ENCODE measurements around the gene STK31.

DNA sequence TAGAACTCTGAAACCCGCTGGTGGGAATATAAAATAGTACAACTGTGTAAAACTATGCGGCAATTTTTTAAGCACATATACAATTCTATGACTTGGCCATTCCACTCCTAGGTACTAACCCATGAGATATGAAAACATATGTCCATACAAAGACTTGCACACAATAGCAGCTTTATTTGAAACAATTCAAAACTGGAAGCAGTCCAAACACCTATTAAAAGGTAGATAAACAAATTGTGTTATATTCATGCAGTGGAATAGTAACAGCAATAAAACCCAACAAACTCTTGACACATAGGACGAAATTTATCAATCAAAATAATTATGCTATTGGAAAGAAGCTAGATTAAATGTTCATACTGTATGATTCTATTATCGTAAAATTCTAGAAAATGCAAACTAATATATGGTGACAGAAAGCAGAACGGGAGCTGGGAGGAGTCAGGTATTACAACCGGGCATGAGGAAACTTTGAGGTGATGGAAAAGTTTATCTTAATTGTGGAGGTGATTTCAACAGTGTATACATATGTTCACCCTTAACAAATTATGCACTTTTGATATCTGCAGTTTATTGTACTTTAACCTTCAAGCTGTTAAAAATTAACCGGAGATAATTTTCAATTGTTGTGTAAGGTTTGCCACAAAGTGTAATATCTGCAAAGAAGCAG, 803 bp upstream of the STK31 start:
- TF ChIP-seq, protein P1, sequence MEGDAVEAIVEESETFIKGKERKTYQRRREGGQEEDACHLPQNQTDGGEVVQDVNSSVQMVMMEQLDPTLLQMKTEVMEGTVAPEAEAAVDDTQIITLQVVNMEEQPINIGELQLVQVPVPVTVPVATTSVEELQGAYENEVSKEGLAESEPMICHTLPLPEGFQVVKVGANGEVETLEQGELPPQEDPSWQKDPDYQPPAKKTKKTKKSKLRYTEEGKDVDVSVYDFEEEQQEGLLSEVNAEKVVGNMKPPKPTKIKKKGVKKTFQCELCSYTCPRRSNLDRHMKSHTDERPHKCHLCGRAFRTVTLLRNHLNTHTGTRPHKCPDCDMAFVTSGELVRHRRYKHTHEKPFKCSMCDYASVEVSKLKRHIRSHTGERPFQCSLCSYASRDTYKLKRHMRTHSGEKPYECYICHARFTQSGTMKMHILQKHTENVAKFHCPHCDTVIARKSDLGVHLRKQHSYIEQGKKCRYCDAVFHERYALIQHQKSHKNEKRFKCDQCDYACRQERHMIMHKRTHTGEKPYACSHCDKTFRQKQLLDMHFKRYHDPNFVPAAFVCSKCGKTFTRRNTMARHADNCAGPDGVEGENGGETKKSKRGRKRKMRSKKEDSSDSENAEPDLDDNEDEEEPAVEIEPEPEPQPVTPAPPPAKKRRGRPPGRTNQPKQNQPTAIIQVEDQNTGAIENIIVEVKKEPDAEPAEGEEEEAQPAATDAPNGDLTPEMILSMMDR (optimal IDR thresholded peaks at IDR 0.05 in 1 of 3, IDR thresholded peaks at IDR 0.05 in 1 of 3, conservative IDR thresholded peaks at IDR 0.05 in 1 of 3; ENCODE audit: extremely low read depth in 1 of 3, insufficient read depth in 2 of 3, low read length in 3 of 3), result no peak
- TF ChIP-seq EZH2 (IDR thresholded peaks at IDR 0.05; ENCODE audit: low read length), result no peak
